HUDEP-2 (cell line): ENCODE data around the gene C21orf58.
A peak's percentile ranks its signal among the peaks of the same experiment; 100 is the strongest.

Experiments used
- DNase-seq, 76 experiments: peaks; one replicate each; lab custom pipeline; 2025; ENCODE audit not compliant: unreplicated experiment in 76 of 76; lab: John Stamatoyannopoulos, UW

C21orf58 gene

DNA sequence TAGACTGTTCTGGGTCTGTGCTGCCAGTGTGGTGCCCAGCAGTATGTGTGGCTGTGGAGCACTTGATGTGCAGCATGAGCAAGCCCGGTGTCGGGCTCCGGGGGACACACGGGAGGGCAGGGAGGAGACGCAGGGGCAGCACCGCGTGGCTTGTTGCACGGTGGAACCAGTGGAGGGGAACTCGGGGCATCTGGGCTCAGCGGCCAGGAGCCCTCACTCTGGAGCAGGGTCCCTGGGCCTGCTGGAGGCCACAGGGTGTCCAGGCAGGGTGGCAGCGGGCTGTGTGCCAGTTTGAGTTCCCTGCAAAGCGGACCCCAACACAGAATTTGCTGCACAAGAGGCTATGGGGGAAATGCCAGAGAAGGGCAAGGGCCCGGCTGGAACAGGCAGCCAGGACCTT is 30.8 kb upstream of the C21orf58 start:
- no peak for DNase-seq

DNA sequence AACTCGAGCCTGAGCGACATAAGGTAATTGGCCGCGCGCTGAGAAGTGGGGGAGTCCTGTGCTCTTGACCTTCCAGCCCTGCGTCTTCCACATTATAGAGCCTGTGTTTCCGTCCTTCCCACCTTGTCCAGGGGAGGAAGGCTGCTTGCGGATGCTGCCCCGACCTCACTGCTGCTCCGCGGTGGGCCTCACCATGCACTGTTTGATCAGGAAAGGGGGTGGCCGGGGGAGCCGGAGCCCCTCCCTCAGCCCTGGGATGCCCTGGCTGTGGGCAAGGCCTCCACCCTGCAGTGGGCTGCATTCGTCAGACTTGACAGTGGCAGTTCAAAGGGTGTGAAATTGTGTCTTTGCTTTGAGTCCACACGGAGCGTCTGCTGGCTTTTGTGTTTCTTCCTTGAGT is 30.4 kb upstream of the C21orf58 start:
- DNase-seq = no peak

GRCh38 chr21:46352913-46353312 is 29.2 kb upstream of the C21orf58 start:
- DNase-seq = no peak

DNA sequence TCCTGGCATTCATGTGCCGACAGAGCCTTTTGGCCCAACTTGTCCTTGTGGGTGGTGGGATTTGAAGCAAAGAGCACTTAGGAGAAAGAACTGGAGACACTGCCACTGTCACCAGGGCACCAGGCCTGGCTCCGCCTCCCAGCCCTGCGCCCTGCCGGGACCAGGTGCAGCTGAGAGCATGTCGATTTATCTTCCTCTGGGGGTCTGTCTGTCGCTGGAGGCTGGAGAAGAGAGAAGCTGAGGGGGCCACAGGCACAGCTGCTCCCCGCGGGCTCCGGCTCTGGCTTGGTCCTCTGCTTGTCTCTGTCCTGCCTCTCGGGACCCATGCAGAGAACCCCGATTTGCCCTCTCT is 28.5 kb upstream of the C21orf58 start:
- no peak for DNase-seq

GRCh38 chr21:46351476-46352163 is 27.9 kb upstream of the C21orf58 start:
- DNase-seq = no peak

- no peak for DNase-seq
These were observed 27.3 kb upstream of the C21orf58 start for GRCh38 chr21:46350981-46351380.

GRCh38 chr21:46350571-46350970 is 26.9 kb upstream of the C21orf58 start:
- DNase-seq = no peak

DNA sequence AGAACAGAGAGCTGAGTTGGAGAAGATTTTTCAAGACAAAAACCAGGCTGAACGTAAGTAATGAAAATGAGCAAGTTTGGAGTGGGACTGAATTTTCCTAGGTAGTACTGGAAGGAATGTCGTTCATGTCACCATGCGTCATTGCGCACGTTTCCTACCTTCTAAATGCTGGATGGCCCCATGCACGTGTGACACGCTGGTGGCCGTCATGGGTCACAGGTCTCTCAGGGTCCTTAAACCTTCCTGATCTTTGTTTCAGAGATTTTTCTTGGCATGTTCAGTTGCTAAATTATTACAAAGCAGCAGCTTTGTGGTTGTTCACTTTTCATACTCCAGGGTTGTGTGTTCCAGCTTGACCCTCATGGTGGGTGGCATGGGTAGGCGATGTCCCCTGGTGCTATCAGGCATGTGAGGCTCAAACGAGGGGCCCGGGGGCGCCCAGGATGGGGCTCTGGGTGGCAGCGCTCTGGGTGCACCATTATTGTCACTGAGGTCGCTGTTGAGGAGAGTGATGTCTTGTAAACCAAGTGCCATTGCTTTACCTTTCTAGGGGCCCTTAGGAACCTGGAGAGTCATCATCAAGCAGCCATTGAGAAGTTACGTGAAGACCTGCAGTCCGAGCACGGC is 25.6 kb upstream of the C21orf58 start:
- DNase-seq = no peak

DNA sequence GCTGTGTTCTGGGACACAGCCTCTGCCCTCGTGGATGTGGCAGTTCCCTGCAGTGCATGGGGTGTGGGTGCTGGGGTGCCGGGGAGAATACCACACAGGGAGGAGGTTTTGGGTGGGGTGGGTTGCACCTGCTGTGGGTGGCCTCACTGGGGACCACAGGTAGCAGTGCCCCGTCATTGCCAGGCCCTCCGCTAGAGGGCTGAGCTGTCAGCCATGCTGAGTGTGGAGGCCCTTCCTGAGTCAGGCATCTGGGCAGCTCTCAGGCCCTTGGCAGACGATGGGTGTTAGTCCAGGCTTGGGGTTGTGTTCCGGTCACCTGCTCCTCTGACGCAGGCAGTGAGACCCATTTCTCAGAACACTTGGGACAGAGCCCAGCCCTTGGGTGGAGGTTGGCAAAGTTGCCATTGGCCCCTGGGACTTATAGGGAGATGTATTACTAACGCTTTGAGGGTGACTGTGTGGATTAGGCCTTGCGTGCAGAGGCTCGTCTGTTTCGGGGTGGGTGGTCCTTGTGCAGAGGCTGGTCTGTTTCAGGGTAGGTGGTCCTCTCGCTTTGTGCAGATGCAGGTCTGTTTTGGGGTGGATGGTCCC is 24.2 kb upstream of the C21orf58 start:
- peak in 75 of 76 experiments; percentile 45 to 100 (median 98) for DNase-seq

GRCh38 chr21:46347203-46347550 is 23.5 kb upstream of the C21orf58 start:
- DNase-seq = no peak

DNA sequence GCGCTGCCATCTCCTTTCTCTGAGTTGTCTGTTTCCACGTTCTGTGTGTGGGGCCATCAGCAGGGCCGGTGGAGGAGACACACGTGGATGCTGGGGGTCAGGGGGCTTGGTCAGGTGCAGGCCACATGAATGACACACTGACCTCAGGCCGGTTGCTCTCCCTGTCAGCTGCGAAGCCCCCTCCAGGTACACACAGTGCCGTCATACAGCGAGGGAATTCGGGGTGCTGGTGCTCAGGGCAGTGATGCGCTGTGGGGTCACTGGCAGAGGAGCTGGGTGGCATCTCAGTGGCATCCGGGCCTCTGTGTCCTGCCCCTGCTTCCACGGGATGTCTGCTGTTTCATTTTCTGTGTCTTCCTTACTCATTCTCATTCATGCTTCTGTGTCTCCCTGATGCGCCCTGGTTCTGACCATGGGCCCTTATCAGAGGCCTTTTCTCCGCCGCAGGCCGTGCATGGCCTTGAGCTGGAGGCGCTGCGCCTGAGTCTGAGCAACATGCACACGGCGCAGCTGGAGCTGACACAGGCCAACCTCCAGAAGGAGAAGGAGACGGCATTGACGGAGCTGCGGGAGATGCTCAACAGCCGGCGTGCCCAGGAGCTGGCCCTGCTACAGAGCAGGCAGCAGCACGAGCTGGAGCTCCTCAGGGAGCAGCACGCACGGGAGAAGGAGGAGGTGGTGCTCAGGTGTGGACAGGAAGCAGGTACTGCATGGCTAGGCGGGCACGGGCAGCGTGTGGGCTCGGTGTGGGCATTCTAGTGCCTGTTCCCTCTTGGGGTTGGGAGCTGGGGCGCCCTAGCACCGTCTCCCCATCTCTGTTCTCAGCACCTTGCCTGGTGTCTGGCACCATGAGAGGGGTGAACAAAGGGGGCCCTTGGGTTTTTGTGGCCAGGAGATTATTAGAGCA is 22.9 kb upstream of the C21orf58 start:
- DNase-seq = no peak

GRCh38 chr21:46345861-46346260 is 22.2 kb upstream of the C21orf58 start:
- DNase-seq = no peak

GRCh38 chr21:46344219-46344915 is 20.7 kb upstream of the C21orf58 start:
- DNase-seq = no peak

- no peak for DNase-seq
These were observed 17.3 kb upstream of the C21orf58 start for GRCh38 chr21:46340998-46341397.

DNA sequence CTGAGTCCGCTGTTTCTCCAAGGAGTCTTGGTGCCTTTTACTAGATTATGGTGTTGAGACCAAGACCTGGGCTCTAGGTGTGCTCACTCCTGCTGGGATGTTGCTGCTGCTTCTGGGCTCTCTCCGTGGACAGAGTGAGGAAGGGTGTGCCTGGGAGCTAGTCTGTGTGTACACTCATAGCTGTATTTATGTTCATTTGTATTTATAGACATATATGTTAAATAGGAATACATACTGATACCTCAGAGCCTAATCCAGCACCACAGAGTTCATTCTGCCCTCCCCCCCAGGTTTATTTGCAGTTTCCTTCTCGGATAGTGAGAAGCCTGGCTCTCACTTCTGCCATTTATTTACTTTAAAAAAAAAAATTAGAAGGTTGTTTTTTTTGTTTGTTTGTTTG is 12.9 kb upstream of the C21orf58 start:
- no peak for DNase-seq

DNA sequence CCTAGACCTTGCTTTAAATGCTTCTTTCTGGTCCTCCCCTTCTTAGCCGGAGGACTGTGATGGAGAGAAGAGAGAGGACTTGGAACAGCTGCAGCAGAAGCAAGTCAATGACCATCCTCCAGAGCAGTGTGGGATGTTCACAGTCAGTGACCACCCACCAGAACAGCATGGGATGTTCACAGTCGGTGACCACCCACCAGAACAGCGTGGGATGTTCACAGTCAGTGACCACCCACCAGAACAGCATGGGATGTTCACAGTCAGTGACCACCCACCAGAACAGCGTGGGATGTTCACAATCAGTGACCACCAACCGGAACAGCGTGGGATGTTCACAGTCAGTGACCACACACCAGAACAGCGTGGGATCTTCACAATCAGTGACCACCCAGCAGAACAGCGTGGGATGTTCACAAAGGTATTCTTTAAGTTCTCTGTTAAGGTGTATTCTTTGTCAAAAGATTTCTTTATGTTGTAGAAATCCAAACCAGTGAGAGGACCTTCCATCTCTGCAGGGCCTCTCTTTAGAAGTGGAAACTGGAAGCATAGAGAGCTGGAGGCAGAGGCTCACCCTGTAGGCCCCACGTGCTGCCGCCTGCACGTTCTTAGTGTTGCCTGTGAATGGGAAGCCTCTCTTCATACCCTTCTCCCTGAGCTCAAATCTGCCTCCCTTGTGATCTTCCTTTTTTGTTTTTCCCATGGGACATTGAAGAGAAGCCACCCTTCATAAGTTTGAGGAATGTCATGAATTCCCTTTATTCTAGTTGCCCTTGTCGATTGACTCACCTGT is 10.9 kb upstream of the C21orf58 start:
- DNase-seq = no peak

GRCh38 chr21:46329796-46330195 is 6.1 kb upstream of the C21orf58 start:
- no peak for DNase-seq

DNA sequence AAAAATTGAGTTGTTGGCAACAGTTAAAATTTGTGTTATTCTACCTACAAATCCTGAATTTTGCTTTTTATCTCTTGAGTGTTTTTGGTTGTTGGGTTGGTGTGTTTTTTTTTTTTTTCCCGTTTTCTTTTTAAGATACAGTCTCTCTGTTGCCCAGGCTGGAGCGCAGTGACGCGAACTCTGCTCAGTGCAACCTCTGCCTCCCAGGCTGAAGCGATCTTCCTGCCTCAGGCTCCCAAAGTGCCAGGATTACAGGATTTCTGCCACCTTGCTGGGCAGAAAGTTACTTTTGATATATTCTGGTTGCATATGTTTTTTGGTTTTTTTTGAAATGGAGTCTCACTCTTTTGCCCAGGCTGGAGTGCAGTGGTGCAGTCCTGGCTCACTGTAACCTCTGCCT is 4.5 kb upstream of the C21orf58 start:
- DNase-seq = no peak

- DNase-seq = no peak
These were observed 4.0 kb upstream of the C21orf58 start for GRCh38 chr21:46327711-46328110.

DNA sequence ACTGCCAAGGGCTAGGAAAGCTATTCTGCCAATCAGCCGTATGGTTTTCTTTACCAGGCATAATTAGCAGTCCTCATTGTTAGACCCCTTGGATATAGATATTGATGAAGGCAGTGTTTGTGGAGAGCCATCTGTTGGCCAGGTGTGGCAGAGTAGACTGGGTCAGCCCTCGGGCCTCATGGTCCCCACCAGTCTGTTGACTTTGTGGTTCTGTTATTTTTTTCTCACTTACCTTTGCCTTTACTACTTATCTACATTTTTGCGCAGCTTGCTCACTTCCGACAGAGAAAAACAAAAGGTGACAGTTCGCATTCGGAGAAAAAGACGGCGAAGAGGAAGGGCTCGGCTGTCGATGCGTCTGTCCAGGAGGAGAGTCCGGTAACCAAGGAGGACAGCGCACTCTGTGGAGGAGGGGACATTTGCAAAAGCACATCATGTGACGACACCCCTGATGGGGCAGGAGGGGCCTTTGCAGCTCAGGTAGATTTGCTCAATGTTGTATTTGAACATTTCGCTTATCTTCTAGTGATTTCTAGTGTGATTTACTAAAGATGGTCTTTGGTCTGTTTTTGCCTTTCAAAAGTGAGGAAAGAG is 2.5 kb upstream of the C21orf58 start:
- no peak for DNase-seq
